AG20443 (cell line): ENCODE measurements around the gene CWC27.
A peak's percentile ranks its signal among the peaks of the same experiment; 100 is the strongest.
"Not testable (repeated sequence)": the region's sequence is repeated elsewhere in the genome, so short reads cannot be mapped to it uniquely, and the experiment has no call there.

Source experiments
- DNase-seq: peaks from one replicate; pipeline ENCODE4 v3.0.0; 2012; ENCODE audit warnings: low spot score, mixed read lengths

The CWC27 gene

GRCh38 chr5:64923151-64923685 lies 154.5 kb downstream of the CWC27 start:
- no peak for DNase-seq

- no peak for DNase-seq
These were observed 156.4 kb downstream of the CWC27 start for GRCh38 chr5:64925123-64925522.

GRCh38 chr5:64929833-64930232 lies 161.1 kb downstream of the CWC27 start:
- DNase-seq: no peak

GRCh38 chr5:64930672-64931318 lies 162.1 kb downstream of the CWC27 start:
- no peak for DNase-seq

- DNase-seq: not testable (repeated sequence)
These were observed 170.7 kb downstream of the CWC27 start for GRCh38 chr5:64939422-64939771.

GRCh38 chr5:64939772-64940510 lies 171.2 kb downstream of the CWC27 start:
- DNase-seq: peak; percentile 11

GRCh38 chr5:64942460-64942859 lies 173.7 kb downstream of the CWC27 start:
- no peak for DNase-seq

- no peak for DNase-seq
These were observed 176.1 kb downstream of the CWC27 start for GRCh38 chr5:64944868-64945267.

- no peak for DNase-seq
These were observed 178.3 kb downstream of the CWC27 start for GRCh38 chr5:64947031-64947430.

GRCh38 chr5:64947801-64948200 lies 179.1 kb downstream of the CWC27 start:
- no peak for DNase-seq

- DNase-seq: no peak
These were observed 180.6 kb downstream of the CWC27 start for GRCh38 chr5:64949331-64949730.

- DNase-seq: no peak
These were observed 184.4 kb downstream of the CWC27 start for GRCh38 chr5:64952951-64953673.

GRCh38 chr5:64954518-64954917 lies 185.8 kb downstream of the CWC27 start:
- no peak for DNase-seq

GRCh38 chr5:64958757-64959391 lies 190.1 kb downstream of the CWC27 start:
- DNase-seq: peak; percentile 8

- no peak for DNase-seq
These were observed 194.5 kb downstream of the CWC27 start for GRCh38 chr5:64963278-64963677.

GRCh38 chr5:64968591-64969110 lies 199.9 kb downstream of the CWC27 start:
- no peak for DNase-seq

GRCh38 chr5:64969578-64969977 lies 200.8 kb downstream of the CWC27 start:
- DNase-seq: no peak

- peak; percentile 18 for DNase-seq
These were observed 202.8 kb downstream of the CWC27 start for GRCh38 chr5:64971513-64971912.

GRCh38 chr5:64971990-64972389 lies 203.3 kb downstream of the CWC27 start:
- DNase-seq: no peak

- DNase-seq: no peak
These were observed 203.9 kb downstream of the CWC27 start for GRCh38 chr5:64972591-64972990.

- DNase-seq: no peak
These were observed 204.5 kb downstream of the CWC27 start for GRCh38 chr5:64973215-64973614.

- DNase-seq: peak; percentile 13
These were observed 209.0 kb downstream of the CWC27 start for GRCh38 chr5:64977779-64978178.
